MM.1S (cell line): ENCODE measurements around the gene ADGRL3.

Experiments
- CTCF ChIP-seq: fragments of 300-600 bp; sonication (generic); IDR thresholded peaks from 2 replicates; pipeline ENCODE4 v1.5.1; 2016; ENCODE audit warnings: antibody characterized with exemption, low read length, mixed read lengths
- EZH2 ChIP-seq: fragments of 300-600 bp; sonication (generic); optimal IDR thresholded peaks from 2 replicates; pipeline ENCODE3; 2017; ENCODE audit warnings: low read depth, mild to moderate bottlenecking, antibody characterized with exemption, low read length, mixed read lengths
- EZH2phosphoT487 ChIP-seq: fragments of 300-600 bp; sonication (generic); IDR thresholded peaks from 2 replicates; pipeline ENCODE4 v1.6.1; 2018; ENCODE audit warnings: antibody characterized with exemption, low read length

GRCh38 chr4:61520681-61521160 lies 320.6 kb downstream of the ADGRL3 start:
- no peak for TF ChIP-seq EZH2
- no peak for TF ChIP-seq CTCF
- no peak for TF ChIP-seq EZH2phosphoT487
